Osteocyte (in vitro differentiated cells): ENCODE measurements around the gene SNAPC2. TPM values are rescaled to one million over a fixed set of nuclear protein-coding genes. Genes with fewer than 3 reads are reported as not detected.

Experiments used
- DNase-seq: peaks from one replicate; pipeline ENCODE4 v3.0.0; 2021; ENCODE audit warnings: mixed read lengths; ENCODE audit not compliant: unreplicated experiment; ENCODE audit errors: extremely low spot score
- H3K27ac Mint-ChIP-seq: one replicate; pipeline ENCODE4 v1.8.0; 2021; ENCODE audit warnings: mild to moderate bottlenecking, mixed read lengths; ENCODE audit not compliant: unreplicated experiment
- H3K27me3 Mint-ChIP-seq: one replicate; pipeline ENCODE4 v1.8.0; 2021; ENCODE audit warnings: mixed read lengths; ENCODE audit not compliant: unreplicated experiment
- H3K36me3 Mint-ChIP-seq: one replicate; pipeline ENCODE4 v1.8.0; 2021; ENCODE audit warnings: mixed read lengths; ENCODE audit not compliant: unreplicated experiment
- H3K4me1 Mint-ChIP-seq: one replicate; pipeline ENCODE4 v1.8.0; 2021; ENCODE audit warnings: mixed read lengths; ENCODE audit not compliant: unreplicated experiment
- H3K4me3 Mint-ChIP-seq: one replicate; pipeline ENCODE4 v1.8.0; 2021; ENCODE audit warnings: mild to moderate bottlenecking, moderate library complexity, mixed read lengths; ENCODE audit not compliant: unreplicated experiment
- H3K9me3 Mint-ChIP-seq: one replicate; pipeline ENCODE4 v1.8.0; 2021; ENCODE audit warnings: mixed read lengths; ENCODE audit not compliant: unreplicated experiment
- CTCF ChIP-seq: fragments of 200-600 bp; sonication (generic); IDR thresholded peaks from 2 replicates; pipeline ENCODE4 v1.5.0; 2021; ENCODE audit warnings: antibody characterized with exemption, mild to moderate bottlenecking, moderate library complexity
- total RNA-seq: library from RNA; stranded (reverse); gene quantifications from 2 replicates; pipeline ENCODE4 v1.2.1, GENCODE V29; 2021

Gene SNAPC2
- total RNA-seq, 1 donor from 2014 or later, result 19.6 TPM

GRCh38 chr19:7961920-7962626 is 41.9 kb downstream of the SNAPC2 start:
- Mint-ChIP-seq H3K27ac (no peak overlapping the region), H3K9me3 (no peaks in the 10 kb centered on the region), H3K4me3 (no peak overlapping the region), H3K27me3 (no peaks in the 10 kb centered on the region), H3K4me1 (no peaks in the 10 kb centered on the region), H3K36me3 (peaks cover 33% of the 10 kb centered on the region)
- no peak for TF ChIP-seq CTCF
- no peak for DNase-seq

GRCh38 chr19:7962644-7963268 is 42.6 kb downstream of the SNAPC2 start:
- Mint-ChIP-seq H3K36me3 (peaks cover 37% of the 10 kb centered on the region), H3K27me3 (no peaks in the 10 kb centered on the region), H3K4me1 (no peaks in the 10 kb centered on the region), H3K4me3 (no peak overlapping the region), H3K27ac (no peak overlapping the region), H3K9me3 (no peaks in the 10 kb centered on the region)
- DNase-seq, result no peak
- TF ChIP-seq CTCF, result no peak

- H3K4me1 Mint-ChIP-seq, result no peaks in the 10 kb centered on the region
- H3K4me3 Mint-ChIP-seq, result no peak overlapping the region
- no peak for TF ChIP-seq CTCF
- no peaks in the 10 kb centered on the region for H3K27me3 Mint-ChIP-seq
- peaks cover 33% of the 10 kb centered on the region for H3K36me3 Mint-ChIP-seq
- DNase-seq, result no peak
- no peak overlapping the region for H3K27ac Mint-ChIP-seq
- H3K9me3 Mint-ChIP-seq, result no peaks in the 10 kb centered on the region
Observed at GRCh38 chr19:7963566-7963965, 43.4 kb downstream of the SNAPC2 start.

GRCh38 chr19:7965259-7965841 is 45.2 kb downstream of the SNAPC2 start:
- peaks cover 34% of the 10 kb centered on the region for H3K36me3 Mint-ChIP-seq
- no peaks in the 10 kb centered on the region for H3K4me1 Mint-ChIP-seq
- H3K27me3 Mint-ChIP-seq, result no peaks in the 10 kb centered on the region
- H3K9me3 Mint-ChIP-seq, result no peaks in the 10 kb centered on the region
- no peak for TF ChIP-seq CTCF
- H3K27ac Mint-ChIP-seq, result no peak overlapping the region
- DNase-seq, result no peak
- H3K4me3 Mint-ChIP-seq, result no peak overlapping the region
